Activated T-helper 1 cell treated with Interleukin-2 at 50 U/mL for 16 hours (primary cell): Measurements from ENCODE around the gene RHOC.

Source experiments
- DNase-seq: peaks from one replicate; pipeline ENCODE4 v3.0.0-alpha.2; 2020; ENCODE audit warnings: low read depth

Gene RHOC

GRCh38 chr1:112677501-112677900 is 29.4 kb downstream of the RHOC start:
- DNase-seq: no peak

- DNase-seq: no peak
Measured at GRCh38 chr1:112676543-112676942, 30.4 kb downstream of the RHOC start.

GRCh38 chr1:112675728-112676381 is 31.1 kb downstream of the RHOC start:
- no peak for DNase-seq

DNA sequence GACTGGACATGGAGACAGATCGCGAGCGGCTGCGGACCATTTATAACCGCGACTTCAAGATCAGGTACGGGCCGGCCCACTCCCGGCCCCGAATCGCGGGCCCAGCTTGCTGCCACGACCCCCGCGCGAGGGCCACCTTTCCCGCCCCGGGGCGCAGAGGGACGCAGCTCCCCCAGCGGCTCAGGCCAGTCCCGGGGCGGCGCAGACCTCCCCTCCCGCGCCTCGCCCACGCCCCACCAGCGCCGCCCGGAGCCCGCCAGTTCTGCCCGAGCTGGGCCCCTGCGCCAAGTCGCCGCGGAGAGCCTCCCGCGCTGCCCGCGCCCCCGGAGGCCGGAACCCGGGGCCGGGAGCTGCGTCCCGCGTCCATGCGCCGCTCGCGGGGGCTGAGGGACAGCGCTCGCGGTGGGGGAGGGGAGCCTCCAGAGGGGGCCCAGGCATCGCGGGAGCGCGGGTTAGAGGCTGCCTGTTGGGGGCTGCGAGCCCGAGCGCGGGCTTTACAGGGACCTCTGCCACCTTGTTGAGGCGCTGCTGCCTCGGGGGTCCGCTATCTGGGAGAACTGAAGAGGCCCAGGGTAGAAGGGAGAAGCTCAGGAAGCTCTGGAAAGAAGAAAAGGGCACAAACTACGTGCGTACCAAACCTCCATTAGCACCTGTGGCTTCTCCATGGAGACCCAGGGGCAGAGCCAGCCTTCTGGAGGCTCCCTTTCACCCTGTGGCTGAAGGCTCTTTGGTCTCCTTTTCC is 31.8 kb downstream of the RHOC start:
- peak; percentile 23 for DNase-seq

GRCh38 chr1:112674440-112674985 is 32.4 kb downstream of the RHOC start, which contains the start of gene MOV10:
MOV10 (plus strand) TSS chr1:112674659; CDS start chr1:112674913, 254 bp downstream.
- DNase-seq: peak; percentile 37

DNA sequence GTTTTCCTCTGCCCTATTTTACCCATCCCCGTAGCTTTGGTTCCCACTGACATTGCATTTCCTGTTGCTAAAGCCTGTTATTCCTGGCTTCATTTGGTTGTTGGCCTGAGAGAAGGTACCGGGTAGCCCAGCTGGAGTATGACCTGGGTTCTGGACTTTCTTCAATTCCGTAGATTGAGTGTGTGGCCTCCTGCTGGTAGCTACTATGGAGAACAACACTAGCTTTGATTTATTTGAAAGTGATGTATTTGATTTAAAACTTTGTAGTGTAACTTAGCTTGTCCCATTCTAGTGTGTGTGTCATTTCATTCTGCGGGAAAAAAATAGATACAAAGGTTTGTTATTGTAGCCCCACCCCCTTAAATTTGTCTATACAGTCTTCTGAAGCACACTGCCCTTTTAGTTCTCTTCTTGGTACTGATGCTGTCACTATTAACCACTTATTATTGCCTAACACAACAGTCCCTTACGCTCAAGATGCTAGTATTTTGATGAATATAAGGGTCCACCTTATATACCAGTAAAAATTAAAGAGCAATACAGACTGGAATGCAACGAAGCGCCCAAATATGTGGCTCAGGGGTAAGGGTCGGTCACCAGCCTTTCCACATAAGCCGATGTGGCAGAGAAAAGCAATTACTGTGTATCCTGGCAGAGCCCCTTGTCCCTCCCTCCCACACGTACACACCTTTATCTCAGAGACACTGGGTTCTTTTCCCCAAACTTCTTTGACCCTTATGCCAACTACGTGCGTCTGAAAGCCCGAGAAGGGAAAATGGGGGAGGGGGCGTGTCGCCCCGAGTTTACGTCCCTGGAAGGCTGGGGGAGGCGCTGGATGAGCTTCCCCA is 33.1 kb downstream of the RHOC start:
- no peak for DNase-seq

- no peak for DNase-seq
Measured at GRCh38 chr1:112672842-112673241, 34.1 kb downstream of the RHOC start.

GRCh38 chr1:112672009-112672408 is 34.9 kb downstream of the RHOC start:
- DNase-seq: no peak

DNA sequence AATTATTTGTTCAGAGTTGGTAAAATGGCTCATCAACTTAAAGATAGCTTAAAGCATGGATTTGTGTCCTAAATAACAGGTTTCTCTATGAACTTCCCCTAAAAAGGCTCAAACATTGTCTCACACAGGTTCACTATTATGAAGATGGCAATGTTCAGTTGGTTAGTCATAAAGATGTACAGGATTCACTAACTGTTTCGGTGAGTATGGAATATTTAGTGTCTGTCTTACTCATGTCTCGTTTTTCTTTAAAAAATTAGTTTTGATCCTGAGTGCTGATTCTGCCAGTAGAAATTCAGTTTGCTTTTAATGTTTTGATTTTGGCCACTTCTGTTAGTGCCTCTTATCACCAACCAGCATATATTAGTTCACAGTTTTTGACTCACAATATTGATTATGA is 40.0 kb downstream of the RHOC start:
- DNase-seq: no peak

DNA sequence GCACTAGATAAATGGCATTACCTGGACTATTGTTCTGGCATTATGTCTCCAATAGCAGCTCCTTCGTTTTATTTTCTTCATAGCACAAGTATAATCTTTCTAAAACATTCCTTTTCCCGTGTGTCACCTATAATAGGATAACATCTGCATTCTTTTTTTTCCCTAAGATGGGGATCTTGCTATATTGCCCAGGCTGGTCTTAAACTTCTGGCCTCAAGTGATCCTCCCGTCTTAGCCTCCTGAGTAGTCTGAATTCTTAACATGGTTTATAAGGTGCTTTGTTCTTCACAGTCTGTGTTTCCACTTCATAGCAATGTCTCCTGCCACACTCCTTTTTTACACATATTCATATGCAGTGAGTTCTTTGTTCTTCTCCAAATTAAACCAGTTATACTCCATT is 41.1 kb downstream of the RHOC start:
- DNase-seq: no peak

GRCh38 chr1:112651205-112651604 is 55.7 kb downstream of the RHOC start:
- no peak for DNase-seq
